HG03039 (cell line): ENCODE results near the gene CAV1.

ENCODE experiments used
- ATAC-seq: cut with Tn5 transposase; IDR thresholded peaks from one replicate; pipeline ENCODE4 v1.9.1; 2021; ENCODE audit warnings: mild to moderate bottlenecking, moderate library complexity; ENCODE audit not compliant: unreplicated experiment

Gene CAV1

DNA sequence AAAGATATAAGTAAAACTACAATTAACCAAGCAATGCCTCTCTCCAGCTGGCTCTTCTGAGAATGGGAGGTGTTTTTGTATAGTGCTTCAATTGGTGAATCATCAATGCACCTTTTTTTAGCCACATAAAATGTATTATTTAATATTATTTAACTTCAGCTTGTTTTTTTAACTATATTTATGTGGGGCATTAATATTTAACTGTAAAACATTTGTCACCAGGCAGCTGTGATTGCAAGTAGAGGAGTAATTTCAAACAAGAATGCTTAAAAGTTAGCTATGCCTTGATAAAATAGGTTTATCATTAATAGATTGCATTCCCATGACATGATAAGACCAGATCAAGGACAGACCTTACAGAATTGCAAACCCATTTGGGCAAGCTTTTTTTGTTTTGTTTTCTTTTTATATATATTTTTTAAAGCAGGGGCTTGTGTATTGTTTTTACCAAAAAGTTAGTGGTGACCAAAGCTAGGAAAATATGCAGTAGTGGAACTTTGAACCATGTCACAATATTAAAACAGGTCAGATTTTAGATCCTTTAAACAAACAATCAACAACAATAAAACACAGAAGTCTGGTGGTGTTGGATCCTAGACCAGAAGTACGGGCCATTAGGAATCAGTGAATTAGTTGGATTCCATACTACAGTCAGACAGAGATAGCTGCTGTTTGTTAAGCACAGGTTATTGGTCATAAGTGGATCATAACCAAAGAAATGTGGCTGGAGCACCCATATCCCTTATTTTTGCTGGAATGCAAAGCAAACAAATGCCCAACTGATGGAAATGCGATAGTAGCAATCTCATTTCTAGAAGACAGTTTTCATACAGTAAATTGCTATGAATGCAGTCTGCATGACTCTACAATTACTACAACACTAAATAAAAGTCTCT is 22.4 kb upstream of the CAV1 start:
- ATAC-seq, result no peak

GRCh38 chr7:116503835-116504234 is 21.0 kb upstream of the CAV1 start:
- no peak for ATAC-seq

DNA sequence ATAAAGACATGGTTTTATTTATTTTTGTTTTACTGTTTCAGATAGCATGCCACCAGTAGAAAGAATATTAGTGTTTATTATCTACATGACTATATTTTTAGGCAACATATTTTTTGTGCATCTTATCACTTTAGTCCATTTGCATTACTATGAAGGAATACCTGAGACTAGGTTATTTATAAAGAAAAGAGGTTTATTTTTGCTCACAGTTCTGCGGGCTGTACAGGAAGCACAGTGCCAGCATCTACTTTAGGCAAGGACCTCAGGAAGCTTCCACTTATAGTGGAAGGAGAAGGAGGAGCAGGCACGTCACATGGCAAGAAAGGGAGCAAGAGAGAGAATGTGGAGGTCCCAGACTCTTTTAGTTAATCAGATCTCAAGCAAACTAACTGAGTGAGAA is 19.6 kb upstream of the CAV1 start:
- no peak for ATAC-seq

GRCh38 chr7:116505823-116506222 is 19.0 kb upstream of the CAV1 start:
- no peak for ATAC-seq

DNA sequence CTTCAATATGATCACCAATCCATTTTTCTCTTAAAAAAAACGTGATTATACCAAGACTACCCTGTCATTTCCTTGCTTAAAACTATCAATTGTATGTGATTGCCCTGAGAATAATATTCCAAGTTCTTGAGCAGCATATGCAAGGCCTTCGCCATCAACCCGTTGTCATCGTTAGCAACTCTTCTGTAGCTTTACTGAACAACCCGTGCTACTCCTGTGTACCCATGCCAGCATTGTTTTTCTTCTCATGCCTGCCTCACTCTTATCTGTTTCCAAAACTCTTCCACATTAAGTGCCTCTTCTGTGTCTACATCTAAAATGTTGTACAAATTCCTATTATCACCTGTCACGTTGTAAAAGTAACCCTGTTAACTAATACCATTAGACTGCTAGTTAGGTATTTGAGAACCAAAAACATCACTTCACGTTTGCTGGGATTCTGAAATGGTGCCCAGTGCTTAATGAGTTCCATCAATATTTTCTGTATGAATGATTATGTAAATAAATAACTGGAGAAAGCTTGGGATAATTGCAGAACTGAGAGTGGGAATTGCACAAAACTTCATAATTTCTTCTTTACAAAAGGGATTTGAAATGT is 14.8 kb upstream of the CAV1 start:
- no peak for ATAC-seq

GRCh38 chr7:116510795-116511194 is 14.0 kb upstream of the CAV1 start:
- no peak for ATAC-seq

DNA sequence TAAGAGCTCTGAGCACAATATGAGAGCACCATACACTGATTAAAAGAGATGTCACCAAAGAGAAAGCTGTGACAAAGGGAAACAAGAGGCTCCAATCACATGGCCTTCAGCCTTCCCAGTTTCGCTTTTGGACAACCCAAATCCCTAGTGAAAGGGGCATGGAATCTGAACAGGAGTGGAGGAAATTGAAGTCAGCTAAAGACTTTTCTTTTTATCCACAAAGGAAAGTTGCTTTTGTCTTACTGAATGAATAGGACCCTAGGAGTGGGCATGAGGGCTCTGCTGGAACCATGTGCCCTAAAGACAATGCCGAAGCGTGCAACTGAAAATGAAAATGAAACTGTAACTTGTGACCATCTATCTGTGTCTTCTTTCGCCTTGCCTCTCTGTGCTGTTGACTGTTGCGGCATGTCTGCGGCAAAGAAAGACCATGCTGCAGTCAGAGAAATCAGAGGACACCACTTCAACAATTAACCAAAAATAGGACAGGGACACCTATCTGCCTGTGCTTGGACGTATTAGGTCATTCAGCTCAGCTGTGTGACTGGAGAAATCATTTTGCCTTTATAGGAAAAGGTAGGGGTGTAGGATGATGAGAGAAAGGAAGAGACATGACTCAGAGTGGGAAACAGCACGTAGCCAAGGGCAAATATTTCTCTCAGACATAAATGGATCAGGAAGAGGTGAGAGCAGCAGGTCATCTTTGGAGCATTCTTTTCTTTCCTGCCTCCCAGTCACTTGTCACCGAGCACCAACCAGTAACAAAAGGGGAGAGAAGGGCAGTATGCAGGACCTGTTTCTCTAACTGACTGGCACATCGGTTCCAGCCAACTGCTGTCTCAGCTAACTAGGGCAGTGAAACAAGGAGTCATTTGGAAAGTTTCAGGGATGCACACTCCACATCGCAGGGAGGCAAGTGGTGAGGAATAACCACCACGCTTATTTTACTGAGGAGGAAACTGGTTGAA is 13.0 kb upstream of the CAV1 start:
- peak; percentile 99 for ATAC-seq

GRCh38 chr7:116512520-116513188 is 12.2 kb upstream of the CAV1 start:
- ATAC-seq, result no peak

DNA sequence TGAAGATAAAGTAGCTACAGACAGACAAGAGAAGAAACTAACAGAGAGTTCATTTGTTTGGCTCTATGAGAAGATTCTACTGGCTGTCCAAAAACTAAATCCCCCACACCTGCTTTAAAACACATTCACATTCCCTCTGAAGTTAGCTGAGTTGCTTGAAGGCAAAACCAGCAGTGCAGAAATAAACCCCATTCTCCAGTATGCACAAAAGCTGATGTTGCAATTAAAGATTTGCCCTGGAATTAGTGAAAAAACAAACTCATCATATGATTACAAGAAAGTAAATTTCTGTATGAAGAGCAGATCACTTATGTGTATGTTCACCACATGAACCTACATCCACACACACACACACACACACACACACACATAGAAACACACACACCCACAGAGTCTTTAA is 9.3 kb upstream of the CAV1 start:
- ATAC-seq, result no peak

DNA sequence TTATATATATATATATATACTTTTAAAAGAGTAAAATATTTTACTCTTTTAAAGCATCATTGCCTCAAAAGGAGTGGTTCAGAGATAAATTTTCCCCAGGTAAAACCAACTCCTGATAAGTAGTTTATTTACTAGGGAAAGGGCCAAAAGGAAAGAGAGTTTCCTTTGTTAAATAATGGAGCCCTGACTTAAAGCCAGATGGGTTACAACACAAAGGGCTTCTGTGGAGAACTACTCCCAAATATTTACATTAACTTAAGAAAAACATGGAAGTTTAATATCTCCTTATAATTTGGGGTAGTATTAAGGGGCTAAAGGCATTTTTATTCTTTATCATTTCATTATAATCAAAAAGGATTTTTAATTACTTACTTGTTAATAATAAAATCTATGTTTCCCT is 8.5 kb upstream of the CAV1 start:
- no peak for ATAC-seq

GRCh38 chr7:116517626-116518025 is 7.2 kb upstream of the CAV1 start:
- ATAC-seq, result no peak

DNA sequence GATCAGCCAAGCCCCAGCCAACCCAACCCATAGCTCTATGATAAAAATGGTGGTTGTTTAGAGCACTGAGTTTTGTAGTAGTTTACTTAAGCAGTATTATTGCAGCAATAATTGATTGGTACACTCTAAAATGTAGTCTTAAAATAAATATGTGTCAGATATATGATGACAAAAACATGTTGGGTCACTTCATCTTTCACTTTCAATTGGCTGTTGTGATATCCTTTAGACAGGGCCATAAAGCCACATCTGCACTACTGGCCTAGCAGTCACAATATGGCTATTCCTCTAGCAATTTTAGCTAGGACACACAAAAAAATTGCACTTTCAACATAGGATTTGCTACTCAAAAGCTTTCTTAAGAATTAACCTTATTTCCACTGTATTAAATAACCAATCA is 5.9 kb upstream of the CAV1 start:
- no peak for ATAC-seq

DNA sequence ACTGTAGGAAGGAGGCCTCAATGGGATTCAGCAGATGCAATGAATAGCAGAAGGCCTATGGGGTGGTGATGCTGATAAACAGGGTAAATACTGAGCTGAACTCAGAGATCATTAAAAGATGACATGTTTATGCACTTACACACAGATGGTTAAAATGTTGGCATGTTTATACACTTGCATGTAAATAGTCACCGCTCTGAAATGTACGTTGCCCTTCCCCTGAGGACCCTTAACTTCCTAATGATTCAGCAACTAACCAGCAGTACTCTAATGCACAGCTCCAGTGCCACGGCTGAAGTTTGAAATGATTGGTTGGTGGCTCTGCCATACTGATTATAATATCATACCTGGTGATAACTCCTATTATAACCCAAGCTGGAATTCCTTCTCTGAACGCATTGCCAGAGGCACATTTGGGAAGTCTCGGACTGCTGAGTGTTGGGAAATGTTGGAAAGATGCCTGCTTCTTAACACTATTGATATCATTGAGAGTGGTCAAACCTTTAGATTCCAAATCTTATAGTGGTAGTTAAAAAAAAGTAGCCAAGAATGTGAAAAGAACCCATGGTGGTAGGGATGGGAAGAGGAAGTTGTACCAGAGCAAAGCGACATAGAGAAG is 3.7 kb upstream of the CAV1 start:
- no peak for ATAC-seq

DNA sequence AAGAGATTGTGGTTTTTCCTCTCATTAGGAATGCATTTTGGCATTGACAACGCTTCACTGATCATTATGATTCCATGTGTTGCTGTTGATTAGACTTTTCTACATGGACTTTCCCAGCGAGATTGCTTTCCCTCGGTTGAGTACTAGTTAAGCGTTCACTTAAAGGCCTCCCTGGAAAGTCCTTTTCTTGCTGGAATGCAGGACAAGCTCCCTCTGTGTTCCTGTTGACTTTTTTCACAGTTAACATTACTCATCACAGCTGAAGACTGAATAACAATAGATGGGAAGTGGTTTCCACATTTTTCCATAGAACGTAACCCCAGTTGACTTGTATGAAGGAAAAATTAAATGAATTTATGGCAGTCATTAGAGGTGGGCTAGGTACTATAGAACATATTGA is 2.6 kb upstream of the CAV1 start:
- no peak for ATAC-seq

DNA sequence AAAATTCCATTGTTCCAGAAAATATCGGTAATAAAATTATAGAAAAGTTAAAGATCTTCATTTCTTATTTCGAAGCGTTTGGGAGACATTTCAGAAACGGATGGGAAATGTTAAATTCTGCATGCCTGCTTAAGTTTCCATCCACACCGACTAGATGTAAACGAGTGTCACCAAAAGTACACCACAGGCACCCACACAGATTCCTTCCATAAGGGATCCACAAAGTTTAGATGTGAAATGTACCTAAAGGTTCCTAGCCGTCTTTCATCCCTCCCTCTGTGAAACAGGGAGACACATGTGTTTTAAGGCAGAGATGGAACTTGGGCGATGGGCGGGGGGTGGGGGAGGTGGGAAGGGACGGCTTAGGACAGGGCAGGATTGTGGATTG is 621 bp upstream of the CAV1 start:
- no peak for ATAC-seq

GRCh38 chr7:116525298-116525912 is 569 bp downstream of the CAV1 start:
- ATAC-seq, result peak; percentile 30

- ATAC-seq, result peak; percentile 92
Observed at GRCh38 chr7:116525913-116526861, 1.4 kb downstream of the CAV1 start.

- no peak for ATAC-seq
Observed at GRCh38 chr7:116526897-116527296, 2.1 kb downstream of the CAV1 start.

- no peak for ATAC-seq
Observed at GRCh38 chr7:116527521-116527920, 2.7 kb downstream of the CAV1 start.
